Stomach (tissue), 4 donors: ENCODE results near the gene ALKBH7.

Experiments used
- EP300 ChIP-seq: sonication (generic); formaldehyde crosslinking; IDR thresholded peaks from one replicate; pipeline ENCODE4 v1.6.1; 2017; ENCODE audit warnings: antibody characterized with exemption
- POLR2A ChIP-seq, 4 donors: fragments of 450-650 bp; IDR thresholded peaks; one replicate each; pipeline ENCODE4 v1.6.1; 2016; ENCODE audit warnings: antibody characterized with exemption in 4 of 4, control low read depth in 2 of 4, mild to moderate bottlenecking in 1 of 4, moderate library complexity in 1 of 4
- POLR2AphosphoS5 ChIP-seq, 3 donors: sonication (generic); formaldehyde crosslinking; IDR thresholded peaks; one replicate each; pipeline ENCODE4 v1.6.1; 2016; ENCODE audit warnings: antibody characterized with exemption in 3 of 3
- TF ChIP-seq, protein P1 (sequence below), 7 experiments: fragments of 450-650 bp in 4 of 7; fragments of 200-600 bp in 3 of 7; sonication (generic) in 3 of 7; IDR thresholded peaks; one replicate each; pipeline ENCODE4 v1.5.1; 2016 to 2019; ENCODE audit warnings: antibody characterized with exemption in 7 of 7, control low read depth in 2 of 7, mild to moderate bottlenecking in 1 of 7

DNA sequence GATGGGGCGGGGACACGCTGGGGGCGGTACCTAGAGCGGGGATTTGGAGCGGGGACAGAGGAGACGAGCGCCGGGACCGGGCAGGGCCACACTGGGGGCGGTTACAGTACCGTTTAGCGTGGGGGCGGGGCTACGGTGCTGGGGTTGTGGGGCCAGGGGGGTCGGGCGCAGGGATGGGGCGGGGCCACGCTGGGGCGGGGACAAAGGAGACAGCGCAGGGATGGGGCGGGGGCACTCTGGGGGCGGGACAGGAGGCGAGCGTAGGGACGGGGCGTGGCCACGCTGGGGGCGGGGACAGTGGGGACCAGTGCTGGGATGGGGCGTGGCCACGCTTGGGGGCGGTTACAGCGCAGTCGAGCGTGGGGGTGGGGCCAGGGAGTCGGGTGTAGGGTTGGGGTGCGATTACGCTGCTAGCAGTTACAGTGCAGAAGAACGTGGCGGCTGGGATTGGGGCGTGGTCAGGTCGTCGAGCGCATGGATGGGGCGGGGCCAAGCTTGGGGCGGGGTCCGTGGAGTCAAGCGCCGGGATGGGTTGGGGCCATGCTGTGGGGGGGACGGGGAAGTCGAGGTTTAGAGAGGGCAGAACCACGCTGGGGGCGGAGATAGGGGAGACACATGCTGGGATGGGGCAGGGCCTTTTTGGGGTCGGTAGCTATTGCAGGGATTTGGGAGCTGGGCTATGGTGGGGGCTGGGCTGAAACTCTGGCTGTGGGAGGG lies 660 bp downstream of the ALKBH7 start:
- TF ChIP-seq, protein P1, sequence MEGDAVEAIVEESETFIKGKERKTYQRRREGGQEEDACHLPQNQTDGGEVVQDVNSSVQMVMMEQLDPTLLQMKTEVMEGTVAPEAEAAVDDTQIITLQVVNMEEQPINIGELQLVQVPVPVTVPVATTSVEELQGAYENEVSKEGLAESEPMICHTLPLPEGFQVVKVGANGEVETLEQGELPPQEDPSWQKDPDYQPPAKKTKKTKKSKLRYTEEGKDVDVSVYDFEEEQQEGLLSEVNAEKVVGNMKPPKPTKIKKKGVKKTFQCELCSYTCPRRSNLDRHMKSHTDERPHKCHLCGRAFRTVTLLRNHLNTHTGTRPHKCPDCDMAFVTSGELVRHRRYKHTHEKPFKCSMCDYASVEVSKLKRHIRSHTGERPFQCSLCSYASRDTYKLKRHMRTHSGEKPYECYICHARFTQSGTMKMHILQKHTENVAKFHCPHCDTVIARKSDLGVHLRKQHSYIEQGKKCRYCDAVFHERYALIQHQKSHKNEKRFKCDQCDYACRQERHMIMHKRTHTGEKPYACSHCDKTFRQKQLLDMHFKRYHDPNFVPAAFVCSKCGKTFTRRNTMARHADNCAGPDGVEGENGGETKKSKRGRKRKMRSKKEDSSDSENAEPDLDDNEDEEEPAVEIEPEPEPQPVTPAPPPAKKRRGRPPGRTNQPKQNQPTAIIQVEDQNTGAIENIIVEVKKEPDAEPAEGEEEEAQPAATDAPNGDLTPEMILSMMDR (IDR thresholded peaks at IDR 0.05) = no peak
- TF ChIP-seq POLR2AphosphoS5 (IDR thresholded peaks at IDR 0.05) = peak in 1 of 3 donors; percentile 44
- TF ChIP-seq EP300 = no peak
- TF ChIP-seq POLR2A (IDR thresholded peaks at IDR 0.05) = no peak
